ENCODE data around the gene OR5K4.

GRCh38 chr3:98323425-98323824, 30.2 kb upstream of the OR5K4 start:
- TF ChIP-seq POLR2A (IDR thresholded peaks at IDR 0.05) (no peak), CTCF (IDR thresholded peaks at IDR 0.05) (no peak), EP300 (IDR thresholded peaks at IDR 0.05) (no peak)
